IMR-90 (cell line): ENCODE data around the gene GSTA2.

Experiments used
- CHD1 ChIP-seq: IDR thresholded peaks from 2 replicates; pipeline ENCODE4 v1.6.1; 2012; ENCODE audit warnings: low read depth, low read length, improper control_type of control experiment
- FOS ChIP-seq: fragments of 150-350 bp; IDR thresholded peaks from 2 replicates; pipeline ENCODE4 v1.6.1; 2016; ENCODE audit warnings: low read depth, low read length
- MAZ ChIP-seq: IDR thresholded peaks from 2 replicates; pipeline ENCODE4 v1.6.1; 2012; ENCODE audit warnings: low read depth, mild to moderate bottlenecking, low read length, improper control_type of control experiment, moderate library complexity, borderline replicate concordance
- POLR2A ChIP-seq: IDR thresholded peaks from 2 replicates; pipeline ENCODE4 v1.6.1; 2012; ENCODE audit warnings: mild to moderate bottlenecking, low read depth, low read length
- RAD21 ChIP-seq: IDR thresholded peaks from 2 replicates; pipeline ENCODE4 v1.6.1; 2012; ENCODE audit warnings: low read length, improper control_type of control experiment
- RFX5 ChIP-seq: IDR thresholded peaks from 2 replicates; pipeline ENCODE4 v1.8.0; 2012; ENCODE audit warnings: low read depth, mild to moderate bottlenecking, low read length, moderate library complexity
- TF ChIP-seq, protein P1 (sequence below): conservative IDR thresholded peaks from 2 replicates; pipeline ENCODE4 v1.5.1; 2012; ENCODE audit warnings: mild to moderate bottlenecking, low read depth, low read length, improper control_type of control experiment

DNA sequence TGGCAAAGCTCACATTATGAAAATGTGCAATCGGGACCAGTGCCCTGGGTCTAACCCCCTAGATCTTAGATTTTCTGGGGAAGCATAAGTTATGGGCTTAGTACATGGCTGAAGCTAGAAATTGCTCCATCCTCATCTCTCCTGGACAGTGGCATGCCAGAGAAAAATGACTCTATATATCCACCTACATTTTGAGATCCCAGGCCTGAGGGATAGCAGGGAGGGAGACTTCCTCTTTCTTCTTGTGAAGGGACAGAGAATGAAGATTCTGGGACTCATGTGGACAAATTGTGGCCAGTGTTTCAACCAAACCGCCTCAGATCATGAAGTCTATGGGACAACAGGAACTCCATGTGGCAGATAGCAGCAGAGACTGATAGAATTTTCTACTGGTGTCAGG is 35.4 kb downstream of the GSTA2 start:
- TF ChIP-seq POLR2A, result no peak
- TF ChIP-seq, protein P1, sequence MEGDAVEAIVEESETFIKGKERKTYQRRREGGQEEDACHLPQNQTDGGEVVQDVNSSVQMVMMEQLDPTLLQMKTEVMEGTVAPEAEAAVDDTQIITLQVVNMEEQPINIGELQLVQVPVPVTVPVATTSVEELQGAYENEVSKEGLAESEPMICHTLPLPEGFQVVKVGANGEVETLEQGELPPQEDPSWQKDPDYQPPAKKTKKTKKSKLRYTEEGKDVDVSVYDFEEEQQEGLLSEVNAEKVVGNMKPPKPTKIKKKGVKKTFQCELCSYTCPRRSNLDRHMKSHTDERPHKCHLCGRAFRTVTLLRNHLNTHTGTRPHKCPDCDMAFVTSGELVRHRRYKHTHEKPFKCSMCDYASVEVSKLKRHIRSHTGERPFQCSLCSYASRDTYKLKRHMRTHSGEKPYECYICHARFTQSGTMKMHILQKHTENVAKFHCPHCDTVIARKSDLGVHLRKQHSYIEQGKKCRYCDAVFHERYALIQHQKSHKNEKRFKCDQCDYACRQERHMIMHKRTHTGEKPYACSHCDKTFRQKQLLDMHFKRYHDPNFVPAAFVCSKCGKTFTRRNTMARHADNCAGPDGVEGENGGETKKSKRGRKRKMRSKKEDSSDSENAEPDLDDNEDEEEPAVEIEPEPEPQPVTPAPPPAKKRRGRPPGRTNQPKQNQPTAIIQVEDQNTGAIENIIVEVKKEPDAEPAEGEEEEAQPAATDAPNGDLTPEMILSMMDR, result no peak
- no peak for TF ChIP-seq RAD21
- no peak for TF ChIP-seq CHD1
- TF ChIP-seq MAZ, result no peak
- TF ChIP-seq FOS, result no peak
- no peak for TF ChIP-seq RFX5
